GM12878 (cell line): Measurements from ENCODE around the gene PIK3C2B. TPM values are rescaled to one million over a fixed set of nuclear protein-coding genes. Genes with fewer than 3 reads are reported as not detected.

Experiments used
- ATF2 ChIP-seq: IDR thresholded peaks from 2 replicates; pipeline ENCODE4 v1.6.1; 2012; ENCODE audit warnings: low read length, inconsistent platforms
- BRCA1 ChIP-seq: IDR thresholded peaks from 2 replicates; pipeline ENCODE4 v1.6.1; 2011; ENCODE audit warnings: low read depth, low read length, improper control_type of control experiment
- CBFB ChIP-seq: IDR thresholded peaks from 2 replicates; pipeline ENCODE4 v1.6.1; 2016; ENCODE audit warnings: antibody characterized with exemption, low read depth
- CHD2 ChIP-seq: IDR thresholded peaks from 2 replicates; pipeline ENCODE4 v1.6.1; 2011; ENCODE audit warnings: low read depth, low read length, improper control_type of control experiment, borderline replicate concordance
- E2F8 ChIP-seq: fragments of 450-650 bp; IDR thresholded peaks from 2 replicates; pipeline ENCODE4 v1.6.1; 2018; ENCODE audit warnings: mild to moderate bottlenecking, low read depth, moderate library complexity; ENCODE audit not compliant: partially characterized antibody
- ESRRA ChIP-seq: IDR thresholded peaks from 2 replicates; pipeline ENCODE4 v1.6.1; 2012; ENCODE audit warnings: mild to moderate bottlenecking, low read length, improper control_type of control experiment
- FOS ChIP-seq: IDR thresholded peaks from 3 replicates; pipeline ENCODE4 v1.6.1; 2011; ENCODE audit warnings: borderline replicate concordance; ENCODE audit not compliant: insufficient read length; ENCODE audit errors: extremely low read depth
- GABPA ChIP-seq: IDR thresholded peaks from 2 replicates; pipeline ENCODE4 v1.6.1; 2014; ENCODE audit warnings: antibody characterized with exemption, low read depth, mild to moderate bottlenecking, inconsistent platforms
- KAT2A ChIP-seq: conservative IDR thresholded peaks from 2 replicates; pipeline ENCODE4 v1.6.1; 2011; ENCODE audit warnings: low read depth, low read length; ENCODE audit not compliant: control insufficient read depth
- MYB ChIP-seq: fragments of 150-350 bp; IDR thresholded peaks from 2 replicates; pipeline ENCODE4 v1.6.1; 2014; ENCODE audit warnings: mild to moderate bottlenecking, low read depth, low read length, borderline replicate concordance
- NBN ChIP-seq: fragments of 450-650 bp; IDR thresholded peaks from 2 replicates; pipeline ENCODE4 v1.6.1; 2016
- POLR2AphosphoS5 ChIP-seq: IDR thresholded peaks from 2 replicates; pipeline ENCODE4 v1.6.1; 2011; ENCODE audit warnings: mild to moderate bottlenecking, low read length, inconsistent platforms
- RCOR1 ChIP-seq: conservative IDR thresholded peaks from 2 replicates; pipeline ENCODE4 v1.6.1; 2012; ENCODE audit warnings: low read depth, low read length, improper control_type of control experiment
- SIX5 ChIP-seq: IDR thresholded peaks from 2 replicates; pipeline ENCODE4 v1.6.1; 2011; ENCODE audit warnings: mild to moderate bottlenecking, low read depth, low read length, moderate library complexity; ENCODE audit not compliant: severe bottlenecking
- SKIL ChIP-seq: fragments of 450-650 bp; IDR thresholded peaks from 2 replicates; pipeline ENCODE4 v1.6.1; 2017; ENCODE audit warnings: mild to moderate bottlenecking, low read depth, inconsistent platforms; ENCODE audit not compliant: poor library complexity, severe bottlenecking
- SREBF1 ChIP-seq: IDR thresholded peaks from 2 replicates; pipeline ENCODE4 v1.6.1; 2012; ENCODE audit warnings: mild to moderate bottlenecking, low read length
- STAT3 ChIP-seq: IDR thresholded peaks from 2 replicates; pipeline ENCODE4 v1.6.1; 2011; ENCODE audit warnings: low read depth, low read length, improper control_type of control experiment
- TAF1 ChIP-seq: IDR thresholded peaks from 2 replicates; pipeline ENCODE4 v1.6.1; 2011; ENCODE audit warnings: mild to moderate bottlenecking, low read depth, low read length, borderline replicate concordance
- ZBTB40 ChIP-seq: fragments of 450-650 bp; IDR thresholded peaks from 2 replicates; pipeline ENCODE4 v1.6.1; 2016; ENCODE audit warnings: mild to moderate bottlenecking, moderate library complexity, borderline replicate concordance
- ZNF217 ChIP-seq: fragments of 450-650 bp; IDR thresholded peaks from 2 replicates; pipeline ENCODE4 v1.6.1; 2017; ENCODE audit warnings: antibody characterized with exemption, mild to moderate bottlenecking
- polyA plus RNA-seq, 11 experiments: library from polyadenylated mRNA; depleted of rRNA in 4 of 11; unstranded in 6 of 11; stranded (reverse) in 5 of 11; fragments of >200 nt; fragmentation: Nextera tagmentation in 4 of 11; fragmentation: Illumina TruSeq in 1 of 11; extraction: Ambion mirVana in 4 of 11; extraction: Trizol in 1 of 11; gene quantifications; 1 replicate in 1 of 11; 2 replicates in 10 of 11; pipeline versions ENCODE4 v1.2.1 to v1.2.3, GENCODE V29; 2011 to 2016; ENCODE audit warnings: inconsistent platforms in 2 of 11, missing spikeins in 2 of 11, low read depth in 1 of 11
- total RNA-seq, 4 experiments: library from RNA; depleted of rRNA in 3 of 4; stranded (reverse); fragments of >200 nt in 3 of 4; fragmentation: Illumina TruSeq in 1 of 4; extraction: Trizol in 1 of 4; gene quantifications; 2 replicates each; pipeline versions ENCODE4 v1.2.1 to v1.2.3, GENCODE V29; 2013 to 2021

The PIK3C2B gene
- total and polyA plus RNA-seq, 10 of the 15 experiments (the other 5 are each of a cell fraction or from before 2014, with no cell fraction given) = 2.2 to 38.1 (median 11.4) TPM

GRCh38 chr1:204520834-204521709 is 26.5 kb upstream of the PIK3C2B start (continued):
- TF ChIP-seq CHD2 (no peak), ZNF217 (peak; percentile 26; the same call in 1 of the 2 replicates), RCOR1 (no peak), NBN (peak; percentile 95), POLR2AphosphoS5 (no peak), GABPA (peak; percentile 38; the same call in 1 of the 2 replicates), FOS (no peak), SIX5 (no peak), ESRRA (no peak), MYB (no peak), TAF1 (no peak), KAT2A (no peak), ZBTB40 (no peak), SREBF1 (no peak), SKIL (peak; percentile 69), ATF2 (peak; percentile 62; the same call in 1 of the 2 replicates), E2F8 (no peak), BRCA1 (no peak), CBFB (peak; percentile 97), STAT3 (no peak)
